HepG2 (cell line): ENCODE measurements around the gene CBX2. TPM values are rescaled to one million over a fixed set of nuclear protein-coding genes. Genes with fewer than 3 reads are reported as not detected.

Experiments
- DPF2 ChIP-seq: sonication (generic); formaldehyde crosslinking; IDR thresholded peaks from 2 replicates; pipeline ENCODE4 v1.4.0; 2020; ENCODE audit warnings: mild to moderate bottlenecking, low read depth, missing genetic modification reagents, borderline replicate concordance
- EED ChIP-seq: sonication (generic); formaldehyde crosslinking; IDR thresholded peaks from 2 replicates; pipeline ENCODE4 v1.5.0; 2020; ENCODE audit warnings: mild to moderate bottlenecking, missing genetic modification reagents
- EP300 ChIP-seq, 3 experiments: sonication (generic) in 1 of 3; formaldehyde crosslinking in 1 of 3; IDR thresholded peaks; 2 replicates each; pipeline versions ENCODE4 v1.5.1 to v1.6.1; 2011 to 2020; ENCODE audit warnings: low read depth in 2 of 3, low read length in 2 of 3, borderline replicate concordance in 1 of 3, improper control_type of control experiment in 1 of 3, mild to moderate bottlenecking in 1 of 3, missing genetic modification reagents in 1 of 3, moderate library complexity in 1 of 3
- FLYWCH1 ChIP-seq: sonication (generic); formaldehyde crosslinking; IDR thresholded peaks from 2 replicates; pipeline ENCODE4 v1.8.1; 2023; ENCODE audit warnings: mild to moderate bottlenecking, missing genetic modification reagents
- FOSL1 ChIP-seq: sonication (generic); formaldehyde crosslinking; IDR thresholded peaks from 2 replicates; pipeline ENCODE4 v1.9.0; 2021; ENCODE audit warnings: missing genetic modification reagents, borderline replicate concordance
- GPN1 ChIP-seq: sonication (generic); formaldehyde crosslinking; IDR thresholded peaks from 2 replicates; pipeline ENCODE4 v1.5.1; 2020; ENCODE audit warnings: missing genetic modification reagents, borderline replicate concordance
- NFKB2 ChIP-seq: sonication (generic); formaldehyde crosslinking; IDR thresholded peaks from 2 replicates; pipeline ENCODE4 v1.4.0; 2020; ENCODE audit warnings: missing genetic modification reagents, borderline replicate concordance
- NR3C1 ChIP-seq: sonication (generic); formaldehyde crosslinking; IDR thresholded peaks from 2 replicates; pipeline ENCODE4 v1.4.0; 2020; ENCODE audit warnings: missing genetic modification reagents
- PATZ1 ChIP-seq: sonication (generic); formaldehyde crosslinking; IDR thresholded peaks from 2 replicates; pipeline ENCODE4 v1.4.0; 2020; ENCODE audit warnings: missing genetic modification reagents
- PRDM15 ChIP-seq: sonication (generic); formaldehyde crosslinking; IDR thresholded peaks from 2 replicates; pipeline ENCODE4 v1.4.0; 2020; ENCODE audit warnings: missing genetic modification reagents
- RXRA ChIP-seq: sonication (generic); formaldehyde crosslinking; IDR thresholded peaks from 2 replicates; pipeline ENCODE4 v1.5.1; 2020; ENCODE audit warnings: missing genetic modification reagents
- SOX6 ChIP-seq, 2 experiments: fragments of 450-650 bp in 1 of 2; sonication (generic) in 1 of 2; formaldehyde crosslinking in 1 of 2; IDR thresholded peaks; 2 replicates each; pipeline versions ENCODE4 v1.4.0 to v1.6.1; 2017 to 2020; ENCODE audit warnings: antibody characterized with exemption in 1 of 2, mild to moderate bottlenecking in 1 of 2, missing genetic modification reagents in 1 of 2
- STAT5B ChIP-seq: sonication (generic); formaldehyde crosslinking; IDR thresholded peaks from 2 replicates; pipeline ENCODE4 v1.4.0; 2020; ENCODE audit warnings: missing genetic modification reagents
- TCF7L2 ChIP-seq: IDR thresholded peaks from 2 replicates; pipeline ENCODE4 v1.6.1; 2011; ENCODE audit warnings: mild to moderate bottlenecking, low read depth, low read length, moderate library complexity
- TOE1 ChIP-seq: sonication (generic); formaldehyde crosslinking; IDR thresholded peaks from 2 replicates; pipeline ENCODE4 v1.4.0; 2020; ENCODE audit warnings: mild to moderate bottlenecking, missing genetic modification reagents
- TP53 ChIP-seq: sonication (generic); formaldehyde crosslinking; conservative IDR thresholded peaks from 2 replicates; pipeline ENCODE4 v1.4.0; 2020; ENCODE audit warnings: missing genetic modification reagents
- ZC3H4 ChIP-seq: sonication (generic); formaldehyde crosslinking; IDR thresholded peaks from 2 replicates; pipeline ENCODE4 v1.4.0; 2020; ENCODE audit warnings: missing genetic modification reagents, borderline replicate concordance
- ZMYM3 ChIP-seq: sonication (generic); formaldehyde crosslinking; IDR thresholded peaks from 2 replicates; pipeline ENCODE4 v1.5.1; 2020; ENCODE audit warnings: mild to moderate bottlenecking, missing genetic modification reagents
- ZNF337 ChIP-seq: sonication (generic); formaldehyde crosslinking; IDR thresholded peaks from 2 replicates; pipeline ENCODE4 v1.5.1; 2020; ENCODE audit warnings: missing genetic modification reagents, low read depth, mild to moderate bottlenecking, borderline replicate concordance
- ZNF446 ChIP-seq: sonication (generic); formaldehyde crosslinking; IDR thresholded peaks from 2 replicates; pipeline ENCODE4 v1.5.0; 2020; ENCODE audit warnings: mild to moderate bottlenecking, missing genetic modification reagents
- ZNF496 ChIP-seq: sonication (generic); formaldehyde crosslinking; IDR thresholded peaks from 2 replicates; pipeline ENCODE4 v1.8.1; 2023; ENCODE audit warnings: mild to moderate bottlenecking, moderate library complexity, missing genetic modification reagents; ENCODE audit not compliant: insufficient replicate concordance
- ZNF543 ChIP-seq: sonication (generic); formaldehyde crosslinking; IDR thresholded peaks from 2 replicates; pipeline ENCODE4 v1.4.0; 2020; ENCODE audit warnings: mild to moderate bottlenecking, missing genetic modification reagents
- ZNF691 ChIP-seq: sonication (generic); formaldehyde crosslinking; IDR thresholded peaks from 2 replicates; pipeline ENCODE4 v1.4.0; 2020; ENCODE audit warnings: missing genetic modification reagents, low read depth, mild to moderate bottlenecking, borderline replicate concordance
- polyA plus RNA-seq, 8 experiments: library from polyadenylated mRNA; depleted of rRNA in 3 of 8; stranded (reverse) in 7 of 8; unstranded in 1 of 8; fragments of >200 nt; fragmentation: Illumina TruSeq in 4 of 8; extraction: Trizol in 4 of 8; gene quantifications; 2 replicates each; pipeline versions ENCODE4 v1.2.1 to v1.2.3, GENCODE V29; 2011 to 2016; ENCODE audit warnings: low read depth in 4 of 8, missing spikeins in 1 of 8, mixed read lengths in 1 of 8; ENCODE audit not compliant: insufficient read depth in 1 of 8
- total RNA-seq, 5 experiments: library from RNA; depleted of rRNA; stranded (reverse); fragments of >200 nt; fragmentation: Illumina TruSeq; extraction: Trizol; gene quantifications; 2 replicates each; pipeline ENCODE4 v1.2.3, GENCODE V29; 2016; ENCODE audit warnings: low read depth in 1 of 5

CBX2 gene
- total and polyA plus RNA-seq, 2 of the 13 experiments (the other 11 are each of a cell fraction or from before 2014, with no cell fraction given) = 14.5 to 31.1 TPM

GRCh38 chr17:79789943-79790804, 12.2 kb downstream of the CBX2 start (continued):
- no peak for TF ChIP-seq RXRA (CRISPR knock-in tag)
- no peak for TF ChIP-seq ZNF337 (CRISPR knock-in tag)
- TF ChIP-seq ZC3H4 (CRISPR knock-in tag) = no peak
- TF ChIP-seq GPN1 (CRISPR knock-in tag) = no peak
- 0 out of 2 replicates have a peak, but pooled peaks have one; percentile 45 for TF ChIP-seq NFKB2 (CRISPR knock-in tag)
- TF ChIP-seq TOE1 (CRISPR knock-in tag) = no peak
- TF ChIP-seq FLYWCH1 = peak; percentile 80; the same call in 1 of the 2 replicates
- TF ChIP-seq ZNF446 = peak; percentile 92
- no peak for TF ChIP-seq SOX6 (IDR thresholded peaks at IDR 0.05)
- no peak; the same call in 1 of the 2 replicates for TF ChIP-seq SOX6 (CRISPR knock-in tag; IDR thresholded peaks at IDR 0.05)
- no peak for TF ChIP-seq DPF2 (CRISPR knock-in tag)
- TF ChIP-seq ZNF543 (CRISPR knock-in tag) = no peak
- TF ChIP-seq STAT5B (CRISPR knock-in tag) = no peak
- no peak for TF ChIP-seq ZNF691 (CRISPR knock-in tag)
- no peak for TF ChIP-seq TCF7L2
- TF ChIP-seq EED (CRISPR knock-in tag) = no peak
- no peak for TF ChIP-seq ZMYM3 (CRISPR knock-in tag)
- TF ChIP-seq PRDM15 (CRISPR knock-in tag) = no peak
- TF ChIP-seq PATZ1 (CRISPR knock-in tag) = peak; percentile 86
- TF ChIP-seq TP53 = no peak
- no peak for TF ChIP-seq FOSL1 (CRISPR knock-in tag)
- no peak for TF ChIP-seq ZNF496 (CRISPR knock-in tag)
- no peak for TF ChIP-seq NR3C1
- TF ChIP-seq EP300 (IDR thresholded peaks at IDR 0.05; ENCODE audit: low read depth in 2 of 2, low read length in 2 of 2) = no peak
- TF ChIP-seq EP300 (CRISPR knock-in tag; IDR thresholded peaks at IDR 0.05; ENCODE audit: borderline replicate concordance) = no peak
